Effector memory CD8-positive, alpha-beta T cell (primary cell): ENCODE results near the gene PLAAT2.
"Not testable (repeated sequence)": the region's sequence is repeated elsewhere in the genome, so short reads cannot be mapped to it uniquely, and the experiment has no call there.

ENCODE experiments used
- ATAC-seq: fragments of 150-1000 bp; cut with Tn5 transposase; replicated peaks from 2 replicates; pipeline ENCODE4 v1.10.0; 2021; ENCODE audit warnings: mild to moderate bottlenecking, moderate library complexity
- DNase-seq, 3 experiments: peaks; one replicate each; pipeline ENCODE4 v3.0.0; 2021
- H3K27ac Mint-ChIP-seq, 2 donors: one replicate each; pipeline ENCODE4 v1.8.0; 2022; ENCODE audit warnings: mild to moderate bottlenecking in 2 of 2, mixed read lengths in 2 of 2, moderate library complexity in 2 of 2
- H3K27me3 Mint-ChIP-seq, 2 donors: one replicate each; pipeline ENCODE4 v1.8.0; 2022; ENCODE audit warnings: mixed read lengths in 2 of 2
- H3K36me3 Mint-ChIP-seq: one replicate; pipeline ENCODE4 v1.8.0; 2022; ENCODE audit warnings: mild to moderate bottlenecking, moderate library complexity, mixed read lengths; ENCODE audit not compliant: insufficient read depth
- H3K4me1 Mint-ChIP-seq, 2 donors: one replicate each; pipeline ENCODE4 v1.8.0; 2022; ENCODE audit warnings: low read depth in 2 of 2, mixed read lengths in 2 of 2
- H3K4me3 Mint-ChIP-seq, 2 donors: one replicate each; pipeline ENCODE4 v1.8.0; 2022; ENCODE audit warnings: mild to moderate bottlenecking in 2 of 2, mixed read lengths in 2 of 2, moderate library complexity in 2 of 2
- H3K9me3 Mint-ChIP-seq, 2 donors: one replicate each; pipeline ENCODE4 v1.8.0; 2022; ENCODE audit warnings: mixed read lengths in 2 of 2

PLAAT2 gene

GRCh38 chr11:63595296-63595695, 32.1 kb upstream of the PLAAT2 start:
- ATAC-seq (no peak), DNase-seq (no peak)
- no peaks in the 10 kb centered on the region for H3K27me3 Mint-ChIP-seq
- H3K9me3 Mint-ChIP-seq: no peaks in the 10 kb centered on the region
- peaks cover 37% of the 10 kb centered on the region for H3K36me3 Mint-ChIP-seq
- H3K27ac Mint-ChIP-seq: no peak overlapping the region
- H3K4me3 Mint-ChIP-seq: no peak overlapping the region
- H3K4me1 Mint-ChIP-seq: peaks cover 12 to 18% of the 10 kb centered on the region in 2 donors

GRCh38 chr11:63592975-63593395, 29.8 kb upstream of the PLAAT2 start:
- Mint-ChIP-seq H3K27ac (peak overlapping the region; percentile 27 to 87), H3K36me3 (peaks cover 47% of the 10 kb centered on the region), H3K4me1 (peaks cover 8 to 9% of the 10 kb centered on the region in 2 donors), H3K27me3 (no peaks in the 10 kb centered on the region), H3K9me3 (no peaks in the 10 kb centered on the region), H3K4me3 (no peak overlapping the region)
- ATAC-seq (no peak), DNase-seq (no peak)

GRCh38 chr11:63590024-63590788, 27.0 kb upstream of the PLAAT2 start:
- H3K4me1 Mint-ChIP-seq: peaks cover 8 to 9% of the 10 kb centered on the region in 2 donors
- H3K27me3 Mint-ChIP-seq: no peaks in the 10 kb centered on the region
- peak overlapping the region in 1 of 2 donors; percentile 29 for H3K27ac Mint-ChIP-seq
- DNase-seq (no peak), ATAC-seq (no peak)
- peaks cover 35% of the 10 kb centered on the region for H3K36me3 Mint-ChIP-seq
- H3K4me3 Mint-ChIP-seq: no peak overlapping the region
- H3K9me3 Mint-ChIP-seq: no peaks in the 10 kb centered on the region

GRCh38 chr11:63589000-63589399, 25.8 kb upstream of the PLAAT2 start:
- Mint-ChIP-seq H3K4me3 (no peak overlapping the region), H3K4me1 (peaks cover 6 to 7% of the 10 kb centered on the region in 2 donors), H3K36me3 (peaks cover 35% of the 10 kb centered on the region), H3K27ac (peak overlapping the region in 1 of 2 donors; percentile 45), H3K27me3 (no peaks in the 10 kb centered on the region), H3K9me3 (no peaks in the 10 kb centered on the region)
- DNase-seq (no peak), ATAC-seq (no peak)

- ATAC-seq (no peak), DNase-seq (no peak)
- H3K9me3 Mint-ChIP-seq: peaks cover 2 to 4% of the 10 kb centered on the region in 2 donors
- peaks cover 18 to 21% of the 10 kb centered on the region in 2 donors for H3K4me1 Mint-ChIP-seq
- no peak overlapping the region for H3K27ac Mint-ChIP-seq
- H3K4me3 Mint-ChIP-seq: no peak overlapping the region
- H3K27me3 Mint-ChIP-seq: no peaks in the 10 kb centered on the region
- H3K36me3 Mint-ChIP-seq: peaks cover 28% of the 10 kb centered on the region
Measured at GRCh38 chr11:63586451-63587166, 23.4 kb upstream of the PLAAT2 start.

- Mint-ChIP-seq H3K4me1 (peaks cover 18 to 23% of the 10 kb centered on the region in 2 donors), H3K4me3 (peak overlapping the region; percentile 16 to 62), H3K27me3 (no peaks in the 10 kb centered on the region), H3K27ac (peak overlapping the region; percentile 80 to 92), H3K9me3 (peaks cover 3 to 9% of the 10 kb centered on the region in 2 donors), H3K36me3 (peaks cover 13% of the 10 kb centered on the region)
- no peak for DNase-seq
- ATAC-seq: no peak
Measured at GRCh38 chr11:63583357-63583677, 20.1 kb upstream of the PLAAT2 start.

- not testable (repeated sequence) for H3K36me3 Mint-ChIP-seq, H3K4me3 Mint-ChIP-seq, H3K27me3 Mint-ChIP-seq, ATAC-seq, DNase-seq, H3K9me3 Mint-ChIP-seq
- peaks cover 18 to 29% of the 10 kb centered on the region in 2 donors for H3K4me1 Mint-ChIP-seq
- H3K27ac Mint-ChIP-seq: peak overlapping the region in 1 of 2 donors; percentile 92
Measured at GRCh38 chr11:63581224-63581623, 18.0 kb upstream of the PLAAT2 start.

- H3K27me3 Mint-ChIP-seq, H3K4me3 Mint-ChIP-seq, H3K9me3 Mint-ChIP-seq, ATAC-seq, H3K27ac Mint-ChIP-seq, H3K36me3 Mint-ChIP-seq, DNase-seq: not testable (repeated sequence)
- H3K4me1 Mint-ChIP-seq: peaks cover 30 to 46% of the 10 kb centered on the region in 2 donors
Measured at GRCh38 chr11:63578882-63579281, 15.7 kb upstream of the PLAAT2 start.

GRCh38 chr11:63574856-63575602, 11.8 kb upstream of the PLAAT2 start:
- DNase-seq (no peak), ATAC-seq (no peak)
- Mint-ChIP-seq H3K4me1 (peaks cover 17 to 29% of the 10 kb centered on the region in 2 donors), H3K9me3 (no peaks in the 10 kb centered on the region), H3K27me3 (no peaks in the 10 kb centered on the region), H3K36me3 (peaks cover 7% of the 10 kb centered on the region), H3K27ac (peak overlapping the region; percentile 90 to 95), H3K4me3 (peak overlapping the region; percentile 72 to 81)

GRCh38 chr11:63573881-63574855, 11.0 kb upstream of the PLAAT2 start:
- peak; percentile 85 for ATAC-seq
- Mint-ChIP-seq H3K27me3 (no peaks in the 10 kb centered on the region), H3K4me1 (peaks cover 17 to 36% of the 10 kb centered on the region in 2 donors), H3K27ac (peak overlapping the region; percentile 90 to 95), H3K9me3 (no peaks in the 10 kb centered on the region), H3K36me3 (peaks cover 7% of the 10 kb centered on the region), H3K4me3 (peak overlapping the region; percentile 72 to 81)
- peak in 1 of 3 experiments; percentile 26 for DNase-seq

- no peak overlapping the region for H3K4me3 Mint-ChIP-seq
Measured at GRCh38 chr11:63572026-63572688, 9.0 kb upstream of the PLAAT2 start.

GRCh38 chr11:63569570-63569969, 6.4 kb upstream of the PLAAT2 start:
- DNase-seq (no peak), ATAC-seq (no peak)
- peaks cover 9% of the 10 kb centered on the region for H3K36me3 Mint-ChIP-seq
- no peak overlapping the region for H3K4me3 Mint-ChIP-seq
- peaks cover 29 to 43% of the 10 kb centered on the region in 2 donors for H3K4me1 Mint-ChIP-seq
- H3K27ac Mint-ChIP-seq: peak overlapping the region in 1 of 2 donors; percentile 80
- no peaks in the 10 kb centered on the region for H3K9me3 Mint-ChIP-seq
- no peaks in the 10 kb centered on the region for H3K27me3 Mint-ChIP-seq

More at GRCh38 chr11:63572026-63572688, 9.0 kb upstream of the PLAAT2 start:
- Mint-ChIP-seq H3K9me3 (no peaks in the 10 kb centered on the region), H3K4me1 (peaks cover 25 to 40% of the 10 kb centered on the region in 2 donors), H3K27ac (peak overlapping the region; percentile 38 to 95), H3K27me3 (no peaks in the 10 kb centered on the region), H3K36me3 (peaks cover 5% of the 10 kb centered on the region)
- ATAC-seq: no peak
- DNase-seq: no peak
